HG02970 (cell line): ENCODE measurements around the gene GJA5.

ENCODE experiments used
- ATAC-seq: cut with Tn5 transposase; IDR thresholded peaks from one replicate; pipeline ENCODE4 v1.9.1; 2021; ENCODE audit warnings: mild to moderate bottlenecking, moderate library complexity, moderate number of reproducible peaks; ENCODE audit not compliant: unreplicated experiment, low FRiP score

Gene GJA5

DNA sequence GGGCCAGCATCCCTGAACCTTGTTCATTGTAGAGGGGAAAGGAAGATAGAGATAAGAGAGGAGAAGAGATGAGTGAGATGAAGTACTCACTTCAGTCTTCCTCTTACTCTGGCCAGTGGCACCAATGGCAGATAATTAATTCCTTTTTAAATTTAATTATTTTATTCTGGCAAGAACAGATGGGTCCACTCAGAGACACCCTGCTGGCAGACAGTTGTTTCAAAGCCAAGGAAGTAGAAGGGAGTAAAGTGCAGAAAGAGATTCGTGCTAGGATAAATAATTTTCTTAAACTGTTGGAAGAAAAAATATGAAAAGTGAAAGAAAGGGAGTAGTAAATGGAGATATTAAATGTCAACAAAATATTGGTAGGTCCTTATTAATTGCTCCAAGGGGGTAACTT, 7.7 kb upstream of the GJA5 start:
- no peak for ATAC-seq

DNA sequence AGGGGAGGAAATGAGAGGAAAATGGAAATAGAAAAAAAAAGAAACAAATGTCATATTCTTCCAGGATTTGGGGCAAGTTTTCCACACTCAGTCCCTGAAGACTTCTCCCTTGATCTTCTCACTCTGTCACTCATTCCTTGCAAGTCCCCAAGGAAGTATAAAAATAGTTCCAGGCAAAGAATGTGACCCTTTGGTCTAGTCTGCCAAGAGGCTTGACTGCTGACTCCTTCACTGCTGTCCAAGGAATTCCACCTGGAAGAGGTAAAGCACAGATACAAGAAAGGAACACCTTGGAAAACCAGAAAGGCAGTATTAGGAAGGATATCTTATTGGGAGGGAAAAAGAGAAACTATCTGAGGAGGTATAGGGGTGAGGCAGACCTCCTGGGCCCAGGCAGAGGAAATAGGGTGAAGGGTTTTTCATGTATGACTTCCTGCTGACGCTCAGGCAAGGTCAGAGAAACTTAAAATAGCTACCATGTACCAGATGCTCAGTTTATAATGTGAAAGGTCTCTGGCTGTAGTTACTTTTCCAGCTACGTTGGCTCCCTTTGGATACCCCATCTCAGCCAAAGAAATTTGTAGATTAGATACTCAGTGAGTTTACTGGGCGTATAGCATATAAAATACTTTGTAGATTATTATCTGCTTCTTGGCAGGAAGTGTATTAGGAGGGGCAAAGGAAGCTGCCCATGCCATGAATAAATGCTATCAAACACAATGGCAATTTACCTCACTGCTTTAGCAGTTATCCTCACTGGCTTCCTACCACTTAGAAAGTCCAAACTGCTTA, 2.0 kb upstream of the GJA5 start:
- no peak for ATAC-seq

DNA sequence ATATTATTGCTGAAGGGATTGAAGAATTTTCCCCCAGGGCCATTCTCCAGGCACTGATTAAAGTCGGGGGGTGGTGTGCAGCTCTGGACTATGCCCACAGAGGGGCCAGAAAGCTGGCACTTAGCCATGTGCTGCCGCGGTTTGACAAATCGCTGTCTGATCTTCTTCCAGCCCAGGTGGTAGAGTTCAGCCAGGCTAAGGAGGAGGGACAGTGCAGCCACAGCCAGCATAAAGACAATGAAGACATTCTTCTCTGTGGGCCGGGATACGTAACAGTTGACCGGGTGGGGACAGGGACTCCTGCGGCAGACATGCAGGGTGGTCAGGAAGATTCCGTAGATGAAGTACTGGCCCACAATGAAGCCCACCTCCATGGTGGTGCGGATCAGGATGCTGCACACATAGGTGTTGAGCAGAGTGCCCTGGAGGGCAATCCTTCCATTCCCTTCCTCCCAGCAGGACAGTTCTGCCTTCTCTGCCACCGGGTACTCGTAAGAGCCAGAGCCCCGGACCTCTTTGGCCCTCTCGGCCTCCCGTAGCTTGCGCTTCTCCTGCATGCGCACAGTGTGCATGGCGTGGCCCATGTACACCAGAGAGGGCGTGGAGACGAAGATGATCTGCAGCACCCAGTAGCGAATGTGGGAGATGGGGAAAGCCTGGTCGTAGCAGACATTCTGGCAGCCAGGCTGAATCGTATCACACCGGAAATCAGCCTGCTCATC, 1.9 kb downstream of the GJA5 start:
- ATAC-seq, result no peak

DNA sequence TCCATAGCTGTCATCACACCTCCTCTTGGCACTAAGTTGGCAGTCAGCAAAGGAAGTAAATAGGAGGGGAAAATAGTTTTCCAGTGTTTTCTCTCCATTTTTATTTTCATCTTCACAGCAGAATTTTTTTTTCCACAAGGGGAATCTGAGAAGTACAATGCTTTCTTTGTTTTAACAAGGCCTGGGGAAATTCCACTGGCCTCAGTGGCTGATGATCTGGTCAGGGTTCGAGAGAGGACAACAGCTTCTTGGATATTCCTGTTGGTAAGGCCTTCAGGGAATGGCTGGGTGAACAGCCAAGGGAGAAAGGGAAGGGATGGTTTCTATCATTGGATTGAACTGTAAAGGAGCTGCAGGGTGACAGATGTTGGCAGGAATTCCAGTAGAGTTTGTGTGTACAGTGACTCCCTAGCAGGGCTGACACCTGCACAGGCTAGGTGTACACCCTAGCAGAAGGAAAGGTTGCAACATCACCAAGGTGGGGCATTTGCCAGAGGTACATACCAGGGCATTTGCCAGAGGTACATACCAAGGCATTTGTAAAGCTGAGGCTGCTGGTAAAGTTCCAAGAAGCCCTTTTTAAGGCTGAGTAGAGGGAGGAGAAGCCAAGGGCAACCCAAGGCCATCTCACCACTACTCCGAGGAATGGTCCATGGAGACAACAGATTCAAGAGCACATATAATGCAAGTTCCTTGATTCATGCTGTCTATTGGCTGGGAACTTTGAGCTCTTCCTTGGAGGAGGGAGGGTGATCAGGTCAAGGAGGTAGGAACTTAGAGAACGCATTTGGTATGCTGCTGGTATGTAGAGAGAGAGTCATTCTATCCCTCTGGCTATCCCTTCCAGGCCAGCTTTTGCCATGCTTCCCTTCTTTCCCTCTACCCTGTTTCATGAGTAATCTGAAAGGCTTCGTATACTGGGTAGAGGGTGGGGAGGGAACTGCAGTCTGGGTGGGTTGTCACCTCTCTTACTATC, 3.1 kb downstream of the GJA5 start:
- ATAC-seq, result no peak

DNA sequence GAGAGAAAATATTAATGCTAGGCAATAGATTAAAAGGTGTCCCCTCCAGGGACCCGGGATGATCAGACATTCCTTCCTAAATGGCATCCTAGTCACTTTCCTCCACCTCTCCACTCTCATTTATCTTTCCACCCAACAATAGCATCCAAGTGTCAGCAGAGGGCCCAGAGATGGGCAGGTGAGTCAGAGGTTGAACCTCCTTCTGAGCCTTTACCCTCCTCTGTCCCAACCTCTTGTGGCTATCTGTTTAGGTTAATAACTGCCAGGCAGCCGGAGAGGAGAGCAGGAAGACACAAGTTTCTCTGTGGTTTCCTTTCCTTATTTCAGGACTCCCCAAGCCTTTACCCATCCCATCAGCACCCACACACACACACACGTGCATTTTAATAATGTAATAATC, 4.1 kb downstream of the GJA5 start:
- ATAC-seq, result no peak

DNA sequence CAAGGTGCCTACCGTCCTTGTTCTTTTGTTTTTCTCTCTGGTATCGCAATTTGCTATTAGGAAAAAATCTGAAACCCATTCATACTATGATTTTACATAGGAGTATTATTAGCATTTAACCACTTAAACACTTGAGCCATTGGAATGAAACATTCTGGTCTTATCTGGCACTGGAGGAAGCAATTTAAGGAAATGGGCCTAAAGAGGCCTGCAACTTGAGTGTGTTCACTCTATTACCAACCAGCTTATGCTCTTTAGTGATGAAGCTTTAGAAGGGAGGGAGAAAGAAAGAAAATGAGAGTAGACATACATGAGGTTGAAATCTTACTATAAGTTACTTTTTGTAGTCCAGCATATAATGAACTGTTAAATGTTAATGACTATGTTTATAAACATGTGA, 5.7 kb downstream of the GJA5 start:
- no peak for ATAC-seq

DNA sequence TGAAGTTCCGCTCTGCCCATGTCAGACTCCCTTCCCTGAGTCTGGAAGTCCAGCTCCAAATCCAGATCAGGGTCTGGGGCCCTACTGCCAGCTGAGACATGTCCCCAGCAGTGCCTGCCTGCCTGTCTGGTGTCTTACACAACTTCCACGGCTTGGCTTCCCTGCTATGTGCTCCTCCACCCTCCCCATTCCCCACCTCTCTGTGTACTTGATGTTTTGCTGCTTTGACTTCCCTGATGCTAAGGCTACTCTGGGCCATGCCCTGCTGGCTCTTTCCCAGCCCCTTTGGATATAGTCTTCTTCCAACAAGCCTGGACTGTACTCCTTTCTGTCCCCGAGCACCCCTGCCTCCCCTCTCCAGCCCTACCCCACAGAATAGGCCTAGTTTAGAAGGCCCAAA, 7.3 kb downstream of the GJA5 start:
- no peak for ATAC-seq

DNA sequence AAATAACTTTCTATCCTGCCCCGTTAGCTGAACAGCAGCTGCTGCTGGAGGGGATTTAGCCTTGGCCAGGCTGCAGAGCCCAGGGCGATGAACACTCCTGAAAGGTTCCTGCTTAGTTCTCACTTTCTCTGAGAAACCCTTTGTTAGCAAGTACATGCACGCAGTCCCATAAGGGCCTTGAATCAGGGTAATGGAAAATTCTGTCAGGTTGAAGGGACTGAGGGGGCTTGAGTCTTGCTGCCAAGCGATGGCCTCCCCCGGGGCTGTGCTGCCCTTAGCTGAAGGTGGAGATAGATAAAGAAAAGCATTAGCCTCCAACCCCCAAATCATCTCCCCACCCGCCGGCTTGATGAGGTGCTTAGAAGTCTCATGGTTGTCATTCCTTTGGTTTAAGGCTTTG, 7.9 kb downstream of the GJA5 start:
- no peak for ATAC-seq

DNA sequence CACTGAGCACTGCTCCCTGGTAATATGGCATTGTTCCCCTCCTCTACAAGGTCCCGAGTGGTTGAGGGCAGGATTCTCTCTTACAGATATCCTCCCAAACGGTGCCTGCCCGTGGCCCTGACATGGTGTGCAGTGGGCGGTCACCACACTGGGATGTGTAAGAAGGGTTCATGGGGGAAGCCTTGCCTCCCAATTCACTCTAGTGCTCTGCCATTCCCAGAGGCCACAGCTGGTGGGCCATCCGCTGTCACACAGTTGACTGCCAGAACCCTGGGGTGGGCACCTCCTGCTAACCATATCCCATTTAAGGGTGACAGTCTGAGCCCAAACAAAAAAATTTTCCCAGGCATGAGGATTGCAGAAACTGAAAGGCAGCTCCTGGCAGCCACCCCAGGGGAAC, 9.1 kb downstream of the GJA5 start:
- no peak for ATAC-seq

DNA sequence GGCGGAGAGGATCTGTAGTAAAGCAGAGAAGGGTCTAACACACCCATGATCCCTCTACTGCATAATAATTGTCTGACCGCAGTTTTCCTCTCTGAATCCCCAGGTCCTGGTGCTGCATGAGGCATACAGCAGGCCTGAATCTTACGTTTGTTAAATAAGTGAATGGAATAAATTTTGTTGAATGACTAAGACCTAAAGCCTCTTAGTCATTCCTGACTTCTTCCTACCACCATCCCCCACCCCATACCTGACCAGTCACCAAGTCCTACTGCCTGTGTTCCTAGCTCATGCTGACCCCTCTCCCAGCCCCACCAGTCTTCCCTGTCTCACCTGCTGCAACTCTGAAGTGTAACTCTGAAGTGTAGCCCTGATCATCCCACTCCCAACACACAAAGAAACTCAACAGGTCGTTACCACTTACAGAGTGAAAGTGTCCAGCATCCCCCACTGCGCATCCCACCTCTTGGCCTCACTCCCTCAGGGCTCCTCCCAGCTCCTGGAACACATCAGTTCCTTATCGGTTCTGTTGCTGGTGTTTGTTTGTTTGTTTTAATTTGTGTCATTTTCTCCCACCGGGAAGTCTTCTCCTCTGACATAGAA, 9.7 kb downstream of the GJA5 start:
- ATAC-seq, result no peak

DNA sequence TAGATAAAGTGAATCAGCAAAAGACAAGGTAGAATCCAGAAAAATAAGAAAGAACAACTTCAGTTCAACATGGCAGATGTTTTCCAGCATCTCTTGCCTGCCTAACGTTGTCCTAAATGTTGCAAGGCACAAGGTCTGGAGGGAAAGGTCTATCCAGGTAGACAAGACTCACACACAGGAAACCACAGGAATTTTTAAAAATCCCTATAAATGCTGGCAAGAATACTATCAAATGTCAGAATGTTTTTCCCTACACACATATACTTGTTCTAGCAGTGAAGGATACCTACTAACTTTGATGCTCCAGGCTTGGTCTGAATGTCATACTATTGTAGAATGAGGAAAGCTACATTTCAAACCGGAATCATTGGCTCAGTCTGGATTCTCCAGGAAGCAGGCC, 10.6 kb downstream of the GJA5 start:
- no peak for ATAC-seq

DNA sequence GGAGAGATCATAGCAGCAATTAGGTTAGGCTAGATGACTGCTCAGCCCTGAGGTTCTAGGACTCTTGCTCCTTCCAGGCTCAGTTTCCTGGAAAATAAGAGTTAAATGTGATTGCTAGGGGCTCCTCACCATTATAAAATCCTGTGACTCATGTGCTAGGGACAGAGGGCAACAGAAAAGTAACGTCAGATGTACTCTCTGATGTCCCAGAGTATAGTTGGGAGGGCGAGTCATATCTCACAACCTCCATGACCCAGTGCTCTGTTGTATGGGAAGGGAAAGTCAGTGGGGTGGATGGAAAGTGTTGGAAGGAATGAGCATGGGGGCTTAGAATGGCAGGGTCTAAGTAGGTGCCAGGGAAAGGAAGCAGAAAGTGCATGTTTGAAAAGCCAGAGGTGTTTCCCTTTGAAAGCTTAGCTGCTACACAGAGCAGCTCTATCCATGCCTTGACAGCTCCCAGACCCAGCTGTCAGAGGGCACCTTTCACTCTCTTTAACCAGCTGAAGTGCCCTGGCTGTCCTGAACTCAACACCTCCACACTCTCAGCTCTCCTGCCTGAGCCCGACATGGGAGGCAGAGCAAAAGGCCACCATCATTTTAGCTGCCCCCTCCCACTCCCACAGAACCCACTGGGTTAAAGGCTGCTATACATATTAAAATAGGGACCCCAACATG, 11.6 kb downstream of the GJA5 start:
- no peak for ATAC-seq

DNA sequence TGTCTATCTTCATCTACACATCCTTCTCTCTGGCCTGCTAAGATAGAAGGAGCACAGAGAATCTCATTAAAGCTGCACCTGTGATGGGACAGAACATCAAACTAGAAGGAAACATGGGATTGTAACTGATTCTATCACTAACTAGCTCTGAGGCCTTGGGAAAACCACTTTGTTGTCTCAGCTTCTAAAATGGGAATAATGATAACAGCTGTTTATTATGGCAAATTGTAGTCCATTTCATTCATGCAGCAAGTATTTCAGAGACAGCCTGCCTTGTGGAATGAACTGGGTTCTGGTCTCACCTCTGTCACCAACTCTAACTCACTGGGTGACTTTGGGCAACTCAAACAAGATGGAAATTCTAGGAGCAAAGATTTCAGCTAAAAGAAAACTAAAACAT, 12.4 kb downstream of the GJA5 start:
- ATAC-seq, result no peak

DNA sequence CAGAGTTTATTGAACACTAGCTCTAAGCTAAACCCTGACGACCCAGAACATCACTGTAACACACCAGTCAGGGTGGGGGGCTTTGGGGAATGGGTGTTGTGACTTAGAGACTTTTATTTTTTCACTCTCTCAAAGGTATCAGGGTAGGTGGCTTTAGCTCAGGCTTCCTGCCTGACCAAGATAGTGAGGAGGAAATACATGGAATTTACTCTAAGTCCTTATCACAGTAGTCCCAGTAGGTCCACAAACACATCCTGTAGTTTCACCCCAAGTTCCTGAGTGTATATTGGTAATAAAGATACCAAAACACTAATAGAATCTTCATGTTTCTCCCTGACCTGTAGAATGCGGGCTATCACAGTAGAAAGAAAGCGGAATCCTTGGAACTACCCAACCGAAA, 15.1 kb downstream of the GJA5 start:
- ATAC-seq, result no peak

DNA sequence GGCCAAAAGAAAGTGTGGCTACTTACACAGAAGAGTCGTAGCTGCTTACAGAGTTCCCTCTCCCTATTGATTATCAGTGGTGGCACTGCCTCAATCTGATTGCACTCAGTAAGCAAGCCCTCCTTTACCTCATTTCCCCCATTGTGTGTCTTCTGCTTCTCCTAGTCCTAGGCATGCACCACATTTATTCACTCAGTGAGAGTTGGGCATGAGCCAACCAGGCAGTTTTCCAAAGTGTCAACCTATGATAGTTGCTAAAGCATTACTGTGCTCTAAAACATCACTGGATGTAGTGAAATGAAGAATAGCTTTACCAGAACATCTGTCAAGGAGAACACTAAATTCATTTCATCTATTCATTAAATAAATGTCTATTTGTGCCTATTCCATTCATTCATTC, 19.3 kb downstream of the GJA5 start:
- ATAC-seq, result no peak

DNA sequence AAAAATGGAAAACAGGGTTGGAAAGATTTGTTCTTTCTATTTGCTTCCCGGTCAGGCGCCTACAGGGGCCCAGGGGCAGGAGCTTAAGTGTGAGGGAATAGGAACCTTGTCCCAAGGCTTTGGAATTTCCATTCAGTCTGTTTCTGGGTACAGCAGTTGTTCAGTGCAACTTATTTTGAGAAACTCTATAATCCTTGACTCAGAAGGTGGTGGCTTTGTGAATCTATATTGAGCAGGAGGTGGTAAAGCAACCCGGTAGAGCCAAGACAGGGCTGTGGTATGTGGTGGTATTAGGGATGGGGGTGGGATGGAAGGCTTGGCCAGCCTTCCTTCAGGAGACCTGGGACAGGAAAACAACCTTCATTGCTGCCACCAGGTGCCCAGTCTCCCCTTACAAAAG, 20.0 kb downstream of the GJA5 start:
- ATAC-seq, result no peak

DNA sequence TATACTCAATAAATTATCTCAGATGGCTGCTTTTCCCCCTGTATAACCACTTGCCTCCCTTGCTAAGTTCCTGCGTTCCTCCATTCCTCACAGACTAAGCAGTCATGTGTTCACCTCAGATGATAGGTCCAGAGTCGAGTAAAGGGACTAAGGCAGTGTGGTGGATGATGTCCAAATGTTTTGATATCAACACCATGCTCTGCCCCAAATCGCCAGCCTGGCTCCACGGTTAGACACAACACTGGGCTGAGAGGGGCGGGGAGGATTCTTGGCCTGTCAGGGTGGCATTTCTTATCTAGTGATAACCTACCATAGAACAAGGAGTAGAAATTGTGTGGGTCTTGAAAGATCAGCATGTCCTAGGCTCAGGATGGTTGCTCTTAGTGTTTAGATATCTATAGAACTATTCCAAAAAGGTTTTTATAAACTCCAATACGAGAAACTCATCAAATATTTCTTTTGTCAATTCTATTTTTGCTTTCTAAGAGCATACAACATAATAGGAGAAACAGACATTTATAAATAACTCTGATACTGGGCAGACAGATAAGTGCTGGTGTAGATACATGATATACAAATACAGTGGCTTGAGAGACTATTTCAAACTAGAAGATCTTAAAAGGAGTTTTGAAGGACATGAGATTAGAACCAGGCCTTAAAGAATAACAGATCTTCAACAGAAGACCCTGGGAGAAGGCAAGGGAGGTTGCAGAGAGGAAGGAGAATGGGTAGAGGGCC, 21.5 kb downstream of the GJA5 start:
- no peak for ATAC-seq

DNA sequence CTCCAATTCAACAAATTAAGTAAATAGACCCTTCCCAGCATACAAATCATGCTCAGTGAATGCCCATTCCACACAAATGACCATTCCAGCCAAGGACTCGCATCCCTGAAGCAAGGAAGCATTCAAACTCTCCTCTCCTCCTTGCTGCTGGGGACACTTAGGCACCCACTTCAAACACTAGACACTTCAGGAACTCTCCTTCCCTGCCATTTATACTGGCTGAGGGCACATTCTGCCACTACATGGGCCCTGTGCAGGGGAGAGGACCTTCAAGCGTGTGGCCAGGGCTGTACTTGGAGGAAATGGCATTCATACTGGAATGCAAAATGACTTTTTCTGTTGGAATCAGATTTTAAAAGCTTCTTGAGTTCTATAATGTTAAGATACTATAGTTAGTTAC, 22.3 kb downstream of the GJA5 start:
- no peak for ATAC-seq

DNA sequence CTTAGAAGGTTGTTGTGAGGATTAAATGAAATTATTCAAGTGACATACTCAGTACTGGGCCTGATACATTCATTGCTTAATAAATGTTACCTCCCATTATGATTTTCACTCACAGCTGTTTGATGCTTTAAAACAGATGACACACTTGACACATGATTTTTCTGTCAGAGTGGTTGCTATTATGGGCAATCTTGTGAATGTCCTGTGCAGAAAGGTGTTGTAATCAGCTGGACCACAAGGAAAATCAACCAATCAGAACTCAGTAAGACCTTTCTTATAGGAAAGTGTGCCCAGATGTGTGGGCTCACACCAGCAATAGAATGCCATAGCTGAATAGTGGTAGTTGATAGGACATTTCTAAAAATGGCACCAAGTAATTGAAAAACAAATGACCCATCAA, 23.5 kb downstream of the GJA5 start:
- ATAC-seq, result no peak
